Sigmoid colon (tissue), 7 donors: ENCODE measurements around the gene PSMF1. TPM values are rescaled to one million over a fixed set of nuclear protein-coding genes. Genes with fewer than 3 reads are reported as not detected.

Experiments
- DNase-seq: peaks from one replicate; pipeline ENCODE4 v3.0.0-alpha.2; 2019
- H3K27ac ChIP-seq, 4 donors: fragments of 200-600 bp; sonication (generic); one replicate each; pipeline ENCODE4 v1.5.1; 2016 to 2019; ENCODE audit warnings: mild to moderate bottlenecking in 1 of 4
- H3K27me3 ChIP-seq, 3 donors: fragments of 200-600 bp; sonication (generic); one replicate each; pipeline ENCODE4 v1.5.1; 2019; ENCODE audit warnings: mild to moderate bottlenecking in 1 of 3
- H3K36me3 ChIP-seq, 4 donors: fragments of 200-600 bp; sonication (generic); one replicate each; pipeline ENCODE4 v1.5.1; 2016 to 2019
- H3K4me1 ChIP-seq, 4 donors: fragments of 200-600 bp; sonication (generic); one replicate each; pipeline ENCODE4 v1.5.1; 2017 to 2019
- H3K4me3 ChIP-seq, 4 donors: fragments of 200-600 bp; sonication (generic); one replicate each; pipeline ENCODE4 v1.5.1; 2017 to 2019; ENCODE audit warnings: mild to moderate bottlenecking in 2 of 4, moderate library complexity in 1 of 4
- H3K9me3 ChIP-seq, 4 donors: fragments of 200-600 bp in 3 of 4; sonication (generic) in 3 of 4; one replicate each; pipeline versions ENCODE4 v1.5.1 to v1.6.1; 2013 to 2019
- CTCF ChIP-seq, 4 experiments: fragments of 450-650 bp in 3 of 4; fragments of 200-600 bp in 1 of 4; IDR thresholded peaks; one replicate each; pipeline ENCODE4 v1.5.1; 2016 to 2019; ENCODE audit warnings: antibody characterized with exemption in 4 of 4, mild to moderate bottlenecking in 3 of 4, moderate library complexity in 2 of 4
- EP300 ChIP-seq, 4 donors: sonication (generic); formaldehyde crosslinking; IDR thresholded peaks; one replicate each; pipeline ENCODE4 v1.6.1; 2017; ENCODE audit warnings: antibody characterized with exemption in 4 of 4
- POLR2A ChIP-seq, 2 donors: fragments of 450-650 bp; IDR thresholded peaks; one replicate each; pipeline ENCODE4 v1.6.1; 2016; ENCODE audit warnings: antibody characterized with exemption in 2 of 2, mild to moderate bottlenecking in 2 of 2, moderate library complexity in 2 of 2
- POLR2AphosphoS5 ChIP-seq, 4 donors: sonication (generic); formaldehyde crosslinking; IDR thresholded peaks; one replicate each; pipeline ENCODE4 v1.6.1; 2017; ENCODE audit warnings: antibody characterized with exemption in 4 of 4
- WGBS, 2 donors: extraction: QIAGEN DNeasy Blood & Tissue Kit; methylation state at CpG; one replicate each; pipeline ENCODE4 v1.1.7; 2013; 5-methylcytosine and 5-hydroxymethylcytosine counted together
- intact Hi-C: fragments of 100-400 bp; cut with DNase I; formaldehyde crosslinking; loops from one replicate; pipeline ENCODE4 v1.15.1; 2023
- polyA plus RNA-seq, 3 donors: library from polyadenylated mRNA; stranded (reverse); fragments of 200-250 nt; gene quantifications; one replicate each; pipeline ENCODE4 v1.2.3, GENCODE V29; 2013
- total RNA-seq, 4 donors: library from RNA; depleted of rRNA; stranded (reverse); fragments of >200 nt; gene quantifications; one replicate each; pipeline ENCODE4 v1.1.0, GENCODE V29; 2016
- donor health status: healthy with polysubstance abuse.
- donor health status: Bipolar disorder and iron deficiency.
- donor health status: healthy.

PSMF1 gene
- total and polyA plus RNA-seq, 7 donors: 47.2 to 148 (median 74.7) TPM

DNA sequence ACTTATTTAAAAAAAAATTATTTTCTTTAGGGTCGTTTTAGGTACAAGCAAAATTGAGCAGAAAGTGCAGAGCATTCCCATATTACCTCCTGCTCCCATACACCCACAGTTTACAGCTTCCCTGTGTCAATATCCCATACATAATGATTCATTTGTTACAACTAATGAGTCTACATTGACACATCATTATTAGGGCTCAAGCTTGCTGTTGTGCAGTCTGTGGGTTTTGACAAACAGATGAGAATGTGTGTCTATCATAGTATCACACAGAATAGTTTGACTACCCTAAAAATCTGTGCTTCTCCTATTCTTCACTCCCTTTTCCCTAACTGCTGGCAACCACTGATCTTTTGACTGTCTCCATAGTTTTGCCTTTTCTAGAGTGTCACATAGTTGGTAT, 9.4 kb downstream of the PSMF1 start:
- no peak for TF ChIP-seq POLR2AphosphoS5 (IDR thresholded peaks at IDR 0.05)
- TF ChIP-seq EP300 (IDR thresholded peaks at IDR 0.05): no peak
- TF ChIP-seq POLR2A (IDR thresholded peaks at IDR 0.05): no peak
- TF ChIP-seq CTCF (IDR thresholded peaks at IDR 0.05): no peak
- no peak for DNase-seq
- no peak overlapping the region for H3K27ac ChIP-seq
- no peak overlapping the region for H3K4me3 ChIP-seq
- no peaks in the 10 kb centered on the region for H3K9me3 ChIP-seq
- no peaks in the 10 kb centered on the region for H3K27me3 ChIP-seq
- intact Hi-C loops: no loop called here
- peaks cover 0 to 18% (median 11%) of the 10 kb centered on the region in 4 donors for H3K4me1 ChIP-seq
- WGBS, 2 donors: 63 to 82% methylated on average over 1 of the region's 1 CpG
- H3K36me3 ChIP-seq: peaks cover 19 to 89% (median 50%) of the 10 kb centered on the region in 4 donors

DNA sequence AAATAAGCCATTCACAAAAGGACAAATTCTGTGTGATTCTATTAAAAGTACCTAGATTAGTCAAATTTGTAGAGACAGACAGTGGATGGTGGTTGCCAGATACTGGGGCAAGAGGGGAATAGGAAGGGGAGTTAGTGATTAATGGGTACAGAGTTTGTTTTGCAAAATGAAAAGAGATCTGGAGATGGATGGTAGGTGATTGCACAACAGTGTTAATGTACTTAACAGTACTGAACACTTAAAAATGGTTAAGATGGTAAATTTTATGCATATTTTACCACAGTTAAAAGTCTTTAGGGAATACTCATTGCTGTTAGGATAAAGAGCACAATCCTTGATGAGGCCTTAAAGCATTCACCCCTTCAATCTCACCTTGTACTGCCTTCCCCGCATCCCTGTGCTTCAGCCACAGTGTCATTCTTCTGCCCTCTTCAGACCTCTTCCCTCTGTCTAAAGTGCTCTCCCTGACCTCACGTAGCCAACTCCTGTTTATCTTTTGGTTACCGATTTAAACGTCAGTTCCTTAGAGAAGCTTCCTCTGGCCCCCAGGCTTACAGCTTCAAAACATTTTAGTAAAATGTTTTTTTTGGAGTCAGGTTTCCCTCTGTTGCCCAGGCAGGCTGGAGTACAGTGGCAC, 11.8 kb downstream of the PSMF1 start:
- H3K27ac ChIP-seq: no peak overlapping the region
- no peaks in the 10 kb centered on the region for H3K9me3 ChIP-seq
- no peak for DNase-seq
- H3K27me3 ChIP-seq: no peaks in the 10 kb centered on the region
- intact Hi-C loops: no loop called here
- no peak for TF ChIP-seq POLR2A (IDR thresholded peaks at IDR 0.05)
- no peak for TF ChIP-seq CTCF (IDR thresholded peaks at IDR 0.05)
- TF ChIP-seq POLR2AphosphoS5 (IDR thresholded peaks at IDR 0.05): no peak
- TF ChIP-seq EP300 (IDR thresholded peaks at IDR 0.05): no peak
- peaks cover 24 to 92% (median 58%) of the 10 kb centered on the region in 4 donors for H3K36me3 ChIP-seq
- WGBS, 2 donors: 87 to 92% methylated on average over 4 of the region's 4 CpGs
- no peaks in the 10 kb centered on the region for H3K4me1 ChIP-seq
- no peak overlapping the region for H3K4me3 ChIP-seq

DNA sequence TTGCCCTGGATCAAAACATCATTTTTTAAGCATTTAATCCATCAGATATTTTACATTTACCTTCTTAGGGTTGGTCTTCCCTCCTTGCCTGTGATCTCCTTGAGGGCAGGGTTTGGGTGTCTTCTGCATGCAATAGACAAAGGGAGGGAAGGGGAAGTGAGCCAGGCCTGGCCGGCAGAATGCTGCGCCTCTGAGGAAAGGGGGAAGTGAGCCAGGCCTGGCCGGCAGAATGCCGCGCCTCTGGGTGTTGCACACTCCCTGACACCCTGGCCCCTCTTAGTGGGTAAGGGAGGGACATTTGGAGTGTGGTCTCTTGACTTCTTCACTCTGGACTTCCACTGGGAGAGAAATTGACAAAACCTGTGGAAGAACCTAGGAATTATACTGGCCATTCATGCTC, 12.4 kb downstream of the PSMF1 start:
- TF ChIP-seq POLR2AphosphoS5 (IDR thresholded peaks at IDR 0.05): no peak
- TF ChIP-seq CTCF (IDR thresholded peaks at IDR 0.05): no peak
- TF ChIP-seq POLR2A (IDR thresholded peaks at IDR 0.05): no peak
- no peak for TF ChIP-seq EP300 (IDR thresholded peaks at IDR 0.05)
- Histone ChIP-seq H3K27me3 (no peaks in the 10 kb centered on the region), H3K4me3 (no peak overlapping the region), H3K27ac (no peak overlapping the region), H3K9me3 (no peaks in the 10 kb centered on the region), H3K36me3 (peaks cover 30 to 92% (median 63%) of the 10 kb centered on the region in 4 donors), H3K4me1 (no peaks in the 10 kb centered on the region)
- intact Hi-C loops: no loop called here
- DNase-seq: no peak
- WGBS, 2 donors: 62 to 74% methylated on average over 5 of the region's 5 CpGs

GRCh38 chr20:1131354-1131753, 13.0 kb downstream of the PSMF1 start:
- Histone ChIP-seq H3K27ac (no peak overlapping the region), H3K9me3 (no peaks in the 10 kb centered on the region), H3K27me3 (no peaks in the 10 kb centered on the region), H3K36me3 (peaks cover 28 to 92% (median 66%) of the 10 kb centered on the region in 4 donors), H3K4me3 (no peak overlapping the region), H3K4me1 (no peaks in the 10 kb centered on the region)
- WGBS, 2 donors: 95 to 99% methylated on average over 3 of the region's 3 CpGs
- TF ChIP-seq POLR2A (IDR thresholded peaks at IDR 0.05) (no peak), CTCF (IDR thresholded peaks at IDR 0.05) (no peak), POLR2AphosphoS5 (IDR thresholded peaks at IDR 0.05) (no peak), EP300 (IDR thresholded peaks at IDR 0.05) (no peak)
- intact Hi-C loops: no loop called here
- no peak for DNase-seq

DNA sequence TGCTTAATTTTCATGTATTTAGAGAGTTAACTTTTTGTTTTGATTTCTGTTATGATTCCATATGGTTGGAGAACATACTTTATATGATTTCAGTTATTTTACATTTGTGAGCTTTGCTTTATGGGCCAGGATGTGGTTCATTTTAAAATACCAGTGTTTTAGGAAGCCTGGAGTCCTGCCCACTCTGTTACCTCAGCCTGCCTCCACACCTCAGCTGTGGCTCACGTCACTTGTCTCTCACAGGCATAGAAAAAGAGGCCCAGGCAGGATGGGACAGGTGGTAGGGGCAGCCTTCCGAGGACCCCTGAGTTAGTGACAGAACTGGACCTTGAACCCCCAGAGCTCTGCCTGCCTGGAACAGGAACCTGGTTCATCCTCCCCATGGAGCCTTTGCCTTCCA, 16.0 kb downstream of the PSMF1 start:
- Histone ChIP-seq H3K4me3 (no peak overlapping the region), H3K4me1 (no peaks in the 10 kb centered on the region), H3K27me3 (no peaks in the 10 kb centered on the region), H3K36me3 (peaks cover 11 to 93% (median 51%) of the 10 kb centered on the region in 4 donors), H3K27ac (no peak overlapping the region), H3K9me3 (no peaks in the 10 kb centered on the region)
- TF ChIP-seq POLR2A (IDR thresholded peaks at IDR 0.05) (no peak), EP300 (IDR thresholded peaks at IDR 0.05) (no peak), CTCF (IDR thresholded peaks at IDR 0.05) (no peak), POLR2AphosphoS5 (IDR thresholded peaks at IDR 0.05) (no peak)
- no peak for DNase-seq
- intact Hi-C loops: no loop called here
- 85 to 91% methylated on average over 2 of the region's 2 CpGs for WGBS, 2 donors
